ENCODE data around the gene KLHL14.

- no peak for TF ChIP-seq CTCF (IDR thresholded peaks at IDR 0.05)
- no peak for TF ChIP-seq POLR2A (IDR thresholded peaks at IDR 0.05)
Measured at GRCh38 chr18:32734442-32734841, 38.4 kb downstream of the KLHL14 start.

All from Peyer's patch (tissue), 4 donors.